ENCODE data around the gene ATP8A1. TPM values are rescaled to one million over a fixed set of nuclear protein-coding genes. Genes with fewer than 3 reads are reported as not detected.

The ATP8A1 gene
- total RNA-seq, 1 experiment from 2014 or later = 0.80 TPM

DNA sequence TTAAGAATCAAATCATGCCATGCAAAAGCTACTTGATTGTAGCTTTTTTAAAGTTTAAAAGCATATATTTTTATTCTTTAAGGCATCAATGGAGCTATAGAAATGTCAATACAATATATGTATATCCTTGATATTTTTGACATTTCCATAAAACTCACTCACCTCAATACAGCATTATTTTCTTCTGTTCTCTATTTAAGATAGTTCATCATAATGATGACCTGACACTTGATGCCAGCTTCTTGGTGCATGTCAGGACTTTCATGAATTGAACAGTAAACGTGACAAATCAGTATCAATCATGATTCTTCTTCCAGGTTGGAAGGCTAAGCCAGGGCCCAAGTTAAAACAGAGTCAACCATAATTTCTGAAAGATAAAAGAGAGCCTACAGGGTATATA, 33.6 kb upstream of the ATP8A1 start:
- ChIA-PET CTCF (no interaction called here), POLR2A (no interaction called here)
- Histone ChIP-seq H3K4me1 (ENCODE audit: control insufficient read depth, insufficient read depth, low read length) (no peaks in the 10 kb centered on the region), H3K27ac (ENCODE audit: low read length) (no peak overlapping the region), H3K27me3 (ENCODE audit: control insufficient read depth, insufficient read depth, low read length) (no peaks in the 10 kb centered on the region), H3K36me3 (ENCODE audit: control insufficient read depth, insufficient read depth, low read length) (no peaks in the 10 kb centered on the region), H3K9me3 (ENCODE audit: control insufficient read depth, insufficient read depth, low read depth, low read length) (no peaks in the 10 kb centered on the region), H3K4me3 (ENCODE audit: low read depth in 2 of 2, low read length in 2 of 2) (no peak overlapping the region)
- DNase-seq (ENCODE audit: low read depth, low spot score) = no peak
- ATAC-seq = no peak
- TF ChIP-seq, protein P1, sequence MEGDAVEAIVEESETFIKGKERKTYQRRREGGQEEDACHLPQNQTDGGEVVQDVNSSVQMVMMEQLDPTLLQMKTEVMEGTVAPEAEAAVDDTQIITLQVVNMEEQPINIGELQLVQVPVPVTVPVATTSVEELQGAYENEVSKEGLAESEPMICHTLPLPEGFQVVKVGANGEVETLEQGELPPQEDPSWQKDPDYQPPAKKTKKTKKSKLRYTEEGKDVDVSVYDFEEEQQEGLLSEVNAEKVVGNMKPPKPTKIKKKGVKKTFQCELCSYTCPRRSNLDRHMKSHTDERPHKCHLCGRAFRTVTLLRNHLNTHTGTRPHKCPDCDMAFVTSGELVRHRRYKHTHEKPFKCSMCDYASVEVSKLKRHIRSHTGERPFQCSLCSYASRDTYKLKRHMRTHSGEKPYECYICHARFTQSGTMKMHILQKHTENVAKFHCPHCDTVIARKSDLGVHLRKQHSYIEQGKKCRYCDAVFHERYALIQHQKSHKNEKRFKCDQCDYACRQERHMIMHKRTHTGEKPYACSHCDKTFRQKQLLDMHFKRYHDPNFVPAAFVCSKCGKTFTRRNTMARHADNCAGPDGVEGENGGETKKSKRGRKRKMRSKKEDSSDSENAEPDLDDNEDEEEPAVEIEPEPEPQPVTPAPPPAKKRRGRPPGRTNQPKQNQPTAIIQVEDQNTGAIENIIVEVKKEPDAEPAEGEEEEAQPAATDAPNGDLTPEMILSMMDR (IDR thresholded peaks at IDR 0.05) = no peak
- TF ChIP-seq SIN3A (IDR thresholded peaks at IDR 0.05; ENCODE audit: borderline replicate concordance, insufficient read depth, low read depth, low read length) = no peak
- no peak for TF ChIP-seq POLR2AphosphoS5 (IDR thresholded peaks at IDR 0.05; ENCODE audit: low read depth, low read length)
- TF ChIP-seq TCF7L2 (IDR thresholded peaks at IDR 0.05; ENCODE audit: low read depth, low read length) = no peak
- TF ChIP-seq, protein P2, sequence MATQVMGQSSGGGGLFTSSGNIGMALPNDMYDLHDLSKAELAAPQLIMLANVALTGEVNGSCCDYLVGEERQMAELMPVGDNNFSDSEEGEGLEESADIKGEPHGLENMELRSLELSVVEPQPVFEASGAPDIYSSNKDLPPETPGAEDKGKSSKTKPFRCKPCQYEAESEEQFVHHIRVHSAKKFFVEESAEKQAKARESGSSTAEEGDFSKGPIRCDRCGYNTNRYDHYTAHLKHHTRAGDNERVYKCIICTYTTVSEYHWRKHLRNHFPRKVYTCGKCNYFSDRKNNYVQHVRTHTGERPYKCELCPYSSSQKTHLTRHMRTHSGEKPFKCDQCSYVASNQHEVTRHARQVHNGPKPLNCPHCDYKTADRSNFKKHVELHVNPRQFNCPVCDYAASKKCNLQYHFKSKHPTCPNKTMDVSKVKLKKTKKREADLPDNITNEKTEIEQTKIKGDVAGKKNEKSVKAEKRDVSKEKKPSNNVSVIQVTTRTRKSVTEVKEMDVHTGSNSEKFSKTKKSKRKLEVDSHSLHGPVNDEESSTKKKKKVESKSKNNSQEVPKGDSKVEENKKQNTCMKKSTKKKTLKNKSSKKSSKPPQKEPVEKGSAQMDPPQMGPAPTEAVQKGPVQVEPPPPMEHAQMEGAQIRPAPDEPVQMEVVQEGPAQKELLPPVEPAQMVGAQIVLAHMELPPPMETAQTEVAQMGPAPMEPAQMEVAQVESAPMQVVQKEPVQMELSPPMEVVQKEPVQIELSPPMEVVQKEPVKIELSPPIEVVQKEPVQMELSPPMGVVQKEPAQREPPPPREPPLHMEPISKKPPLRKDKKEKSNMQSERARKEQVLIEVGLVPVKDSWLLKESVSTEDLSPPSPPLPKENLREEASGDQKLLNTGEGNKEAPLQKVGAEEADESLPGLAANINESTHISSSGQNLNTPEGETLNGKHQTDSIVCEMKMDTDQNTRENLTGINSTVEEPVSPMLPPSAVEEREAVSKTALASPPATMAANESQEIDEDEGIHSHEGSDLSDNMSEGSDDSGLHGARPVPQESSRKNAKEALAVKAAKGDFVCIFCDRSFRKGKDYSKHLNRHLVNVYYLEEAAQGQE (IDR thresholded peaks at IDR 0.05; ENCODE audit: insufficient read depth in 1 of 2, low read depth in 2 of 2, low read length in 1 of 2) = no peak
- BruUV-seq (replicated peaks) = no TSS peak
- intact Hi-C loops (cut with micrococcal nuclease; ENCODE audit: unreplicated experiment) = no loop called here
- in situ Hi-C loops (cut with HindIII; ENCODE audit: low pct_unique_long_range_greater_than_20kb, low sequenced_read_pairs) = no loop called here

DNA sequence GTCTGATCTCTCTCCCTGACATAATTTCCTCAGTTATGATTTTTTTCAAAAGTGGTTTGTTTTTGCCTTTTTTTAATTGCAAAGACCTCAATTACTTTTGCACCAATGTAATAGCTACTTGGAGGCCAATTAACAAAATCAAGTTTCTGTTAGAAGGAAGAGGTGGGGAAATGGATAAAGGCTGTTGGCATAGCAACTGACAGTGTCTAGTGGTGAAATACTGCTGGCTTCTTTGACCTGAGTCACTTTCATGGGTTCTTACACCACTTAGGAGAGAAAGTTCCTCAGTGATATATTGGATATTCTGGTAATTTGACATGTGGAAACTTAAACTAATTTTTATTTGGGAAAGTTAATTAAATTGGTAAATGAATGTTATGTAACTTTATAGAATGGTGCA, 26.5 kb upstream of the ATP8A1 start:
- in situ Hi-C loops (cut with HindIII; ENCODE audit: low pct_unique_long_range_greater_than_20kb, low sequenced_read_pairs) (no loop called here), intact Hi-C loops (cut with micrococcal nuclease; ENCODE audit: unreplicated experiment) (no loop called here)
- Histone ChIP-seq H3K27me3 (ENCODE audit: control insufficient read depth, insufficient read depth, low read length) (no peaks in the 10 kb centered on the region), H3K9me3 (ENCODE audit: control insufficient read depth, insufficient read depth, low read depth, low read length) (no peaks in the 10 kb centered on the region), H3K36me3 (ENCODE audit: control insufficient read depth, insufficient read depth, low read length) (no peaks in the 10 kb centered on the region), H3K4me1 (ENCODE audit: control insufficient read depth, insufficient read depth, low read length) (no peaks in the 10 kb centered on the region), H3K27ac (ENCODE audit: low read length) (no peak overlapping the region), H3K4me3 (ENCODE audit: low read depth in 2 of 2, low read length in 2 of 2) (no peak overlapping the region)
- CTCF ChIA-PET = interaction anchor here (0.5 kb wide), 1 partner anchor 134 kb away, joined by 4 read pairs; no protein-coding TSS in a partner anchor
- BruUV-seq (replicated peaks) = no TSS peak
- TF ChIP-seq TCF7L2 (IDR thresholded peaks at IDR 0.05; ENCODE audit: low read depth, low read length) (no peak), POLR2AphosphoS5 (IDR thresholded peaks at IDR 0.05; ENCODE audit: low read depth, low read length) (no peak), SIN3A (IDR thresholded peaks at IDR 0.05; ENCODE audit: borderline replicate concordance, insufficient read depth, low read depth, low read length) (no peak)
- TF ChIP-seq, protein P1 (IDR thresholded peaks at IDR 0.05) = no peak
- DNase-seq (ENCODE audit: low read depth, low spot score) (no peak), ATAC-seq (no peak)
- POLR2A ChIA-PET = no interaction called here
